ENCODE data around the gene HTR3C. TPM values are rescaled to one million over a fixed set of nuclear protein-coding genes. Genes with fewer than 3 reads are reported as not detected.
"Not testable (repeated sequence)": the region's sequence is repeated elsewhere in the genome, so short reads cannot be mapped to it uniquely, and the experiment has no call there.

Gene HTR3C
- total RNA-seq, 2 donors from 2014 or later: not detected

- H3K27ac ChIP-seq (ENCODE audit: low read depth, low read length): no peak overlapping the region
- H3K27me3 ChIP-seq (ENCODE audit: control insufficient read depth, insufficient read depth, low read length, poor library complexity, severe bottlenecking): no peaks in the 10 kb centered on the region
- no peak overlapping the region for H3K9ac ChIP-seq (ENCODE audit: extremely low read depth, low read length, poor library complexity, severe bottlenecking)
- Mint-ChIP-seq H3K27me3 (ENCODE audit: insufficient read depth) (no peaks in the 10 kb centered on the region), H3K4me1 (peaks cover 5% of the 10 kb centered on the region), H3K36me3 (ENCODE audit: low read depth) (peaks cover 2% of the 10 kb centered on the region), H3K4me3 (no peak overlapping the region), H3K27ac (no peak overlapping the region), H3K9me3 (peaks cover 9% of the 10 kb centered on the region)
- H3K4me1 ChIP-seq (ENCODE audit: control insufficient read depth, insufficient read depth, low read length): no peaks in the 10 kb centered on the region
- no peaks in the 10 kb centered on the region for H3K36me3 ChIP-seq (ENCODE audit: control insufficient read depth, insufficient read depth, low read length)
- no peak overlapping the region for H3K4me3 ChIP-seq (ENCODE audit: low read length)
- WGBS, 2 experiments (ENCODE audit: insufficient coverage in 1 of 2, insufficient read length in 1 of 2): 93 to 94% methylated on average over 3 to 5 of the region's 5 CpGs
- no peak for TF ChIP-seq CTCF (conservative IDR thresholded peaks at IDR 0.05)
- peaks cover 17% of the 10 kb centered on the region for H3K9me3 ChIP-seq (ENCODE audit: control insufficient read depth, low read length)
- no peak for DNase-seq
Observed at GRCh38 chr3:184068344-184068743, 15.5 kb downstream of the HTR3C start.

GRCh38 chr3:184071142-184071541, 18.3 kb downstream of the HTR3C start:
- 91 to 100% methylated on average over 3 to 7 of the region's 7 CpGs for WGBS, 2 experiments (ENCODE audit: insufficient coverage in 1 of 2, insufficient read length in 1 of 2)
- not testable (repeated sequence) for H3K4me3 ChIP-seq (ENCODE audit: low read length); H3K36me3 Mint-ChIP-seq (ENCODE audit: low read depth); H3K9ac ChIP-seq (ENCODE audit: extremely low read depth, low read length, poor library complexity, severe bottlenecking); DNase-seq; H3K9me3 Mint-ChIP-seq; H3K27me3 ChIP-seq (ENCODE audit: control insufficient read depth, insufficient read depth, low read length, poor library complexity, severe bottlenecking); H3K27me3 Mint-ChIP-seq (ENCODE audit: insufficient read depth); H3K36me3 ChIP-seq (ENCODE audit: control insufficient read depth, insufficient read depth, low read length); H3K27ac Mint-ChIP-seq; H3K4me1 Mint-ChIP-seq; H3K4me1 ChIP-seq (ENCODE audit: control insufficient read depth, insufficient read depth, low read length); H3K4me3 Mint-ChIP-seq; H3K27ac ChIP-seq (ENCODE audit: low read depth, low read length)
- peaks cover 17% of the 10 kb centered on the region for H3K9me3 ChIP-seq (ENCODE audit: control insufficient read depth, low read length)

GRCh38 chr3:184073621-184074020, 20.8 kb downstream of the HTR3C start:
- Histone ChIP-seq H3K27ac (ENCODE audit: low read depth, low read length) (no peak overlapping the region), H3K4me1 (ENCODE audit: control insufficient read depth, insufficient read depth, low read length) (no peaks in the 10 kb centered on the region), H3K36me3 (ENCODE audit: control insufficient read depth, insufficient read depth, low read length) (no peaks in the 10 kb centered on the region), H3K9me3 (ENCODE audit: control insufficient read depth, low read length) (peaks cover 17% of the 10 kb centered on the region), H3K9ac (ENCODE audit: extremely low read depth, low read length, poor library complexity, severe bottlenecking) (no peak overlapping the region), H3K4me3 (ENCODE audit: low read length) (no peak overlapping the region), H3K27me3 (ENCODE audit: control insufficient read depth, insufficient read depth, low read length, poor library complexity, severe bottlenecking) (no peaks in the 10 kb centered on the region)
- WGBS, 2 experiments (ENCODE audit: insufficient coverage in 1 of 2, insufficient read length in 1 of 2): 89 to 100% methylated on average over 4 of the region's 4 CpGs
- Mint-ChIP-seq H3K4me3 (no peak overlapping the region), H3K4me1 (peaks cover 6% of the 10 kb centered on the region), H3K27me3 (ENCODE audit: insufficient read depth) (no peaks in the 10 kb centered on the region), H3K9me3 (peaks cover 9% of the 10 kb centered on the region), H3K36me3 (ENCODE audit: low read depth) (peaks cover 2% of the 10 kb centered on the region), H3K27ac (no peak overlapping the region)
- no peak for DNase-seq
- no peak for TF ChIP-seq CTCF (conservative IDR thresholded peaks at IDR 0.05)

- no peak overlapping the region for H3K9ac ChIP-seq (ENCODE audit: extremely low read depth, low read length, poor library complexity, severe bottlenecking)
- peaks cover 5% of the 10 kb centered on the region for H3K9me3 ChIP-seq (ENCODE audit: control insufficient read depth, low read length)
- TF ChIP-seq CTCF (conservative IDR thresholded peaks at IDR 0.05): no peak
- Mint-ChIP-seq H3K27ac (no peak overlapping the region), H3K4me1 (peaks cover 6% of the 10 kb centered on the region), H3K9me3 (peaks cover 4% of the 10 kb centered on the region), H3K27me3 (ENCODE audit: insufficient read depth) (no peaks in the 10 kb centered on the region), H3K4me3 (no peak overlapping the region), H3K36me3 (ENCODE audit: low read depth) (peaks cover 2% of the 10 kb centered on the region)
- H3K36me3 ChIP-seq (ENCODE audit: control insufficient read depth, insufficient read depth, low read length): no peaks in the 10 kb centered on the region
- no peaks in the 10 kb centered on the region for H3K27me3 ChIP-seq (ENCODE audit: control insufficient read depth, insufficient read depth, low read length, poor library complexity, severe bottlenecking)
- H3K4me1 ChIP-seq (ENCODE audit: control insufficient read depth, insufficient read depth, low read length): no peaks in the 10 kb centered on the region
- no peak overlapping the region for H3K4me3 ChIP-seq (ENCODE audit: low read length)
- no peak overlapping the region for H3K27ac ChIP-seq (ENCODE audit: low read depth, low read length)
- WGBS, 2 experiments (ENCODE audit: insufficient coverage in 1 of 2, insufficient read length in 1 of 2): 82 to 96% methylated on average over 1 to 6 of the region's 6 CpGs
- DNase-seq: no peak
Observed at GRCh38 chr3:184075901-184076300, 23.1 kb downstream of the HTR3C start.

Data from endodermal cell (in vitro differentiated cells).